CD4-positive, alpha-beta T cell treated with Interleukin-4 for 1 hour (primary cell): ENCODE results near the gene FOXJ2.
A peak's percentile ranks its signal among the peaks of the same experiment; 100 is the strongest.
"Not testable (repeated sequence)": the region's sequence is repeated elsewhere in the genome, so short reads cannot be mapped to it uniquely, and the experiment has no call there.

Source experiments
- DNase-seq, 2 donors: peaks; one replicate each; pipeline ENCODE4 v3.0.0-alpha.2; 2020 to 2022

FOXJ2 gene

DNA sequence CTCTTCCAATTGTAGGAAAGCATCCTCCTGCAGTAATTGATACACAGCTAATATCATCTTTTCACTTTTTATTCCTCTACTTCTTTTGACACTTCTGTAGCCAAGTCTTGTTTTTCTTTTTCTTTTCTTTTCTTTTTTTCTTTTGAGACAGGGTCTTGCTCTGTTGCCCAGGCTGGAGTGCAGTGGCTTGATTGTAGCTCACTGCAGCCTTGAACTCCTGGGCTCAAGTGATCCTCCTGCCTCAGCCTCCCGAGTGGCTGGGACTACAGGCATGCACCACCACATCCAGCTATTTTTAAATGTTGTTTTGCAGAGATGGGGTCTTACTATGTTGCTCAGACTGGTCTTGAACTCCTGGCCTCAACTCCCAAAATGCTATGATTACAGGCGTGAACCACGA lies 39.3 kb downstream of the FOXJ2 start:
- not testable (repeated sequence) for DNase-seq

DNA sequence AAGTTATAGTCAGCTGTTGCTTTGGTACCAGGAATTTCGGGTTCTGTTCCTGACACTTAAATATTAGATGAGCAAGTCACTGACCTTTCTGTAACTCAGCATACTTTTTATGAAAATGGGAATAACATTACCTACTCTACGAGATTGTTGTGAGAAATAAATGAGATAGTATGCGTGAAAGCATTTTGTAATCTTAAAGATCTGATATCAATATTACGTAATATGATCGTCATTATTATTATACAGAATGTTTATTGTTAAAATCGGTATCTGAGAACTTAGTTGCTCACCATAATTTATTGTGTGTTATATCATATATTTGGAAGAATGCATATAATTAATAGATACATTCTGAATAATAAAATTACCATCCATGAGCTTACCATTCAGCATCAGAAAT lies 43.4 kb downstream of the FOXJ2 start:
- DNase-seq, result no peak

DNA sequence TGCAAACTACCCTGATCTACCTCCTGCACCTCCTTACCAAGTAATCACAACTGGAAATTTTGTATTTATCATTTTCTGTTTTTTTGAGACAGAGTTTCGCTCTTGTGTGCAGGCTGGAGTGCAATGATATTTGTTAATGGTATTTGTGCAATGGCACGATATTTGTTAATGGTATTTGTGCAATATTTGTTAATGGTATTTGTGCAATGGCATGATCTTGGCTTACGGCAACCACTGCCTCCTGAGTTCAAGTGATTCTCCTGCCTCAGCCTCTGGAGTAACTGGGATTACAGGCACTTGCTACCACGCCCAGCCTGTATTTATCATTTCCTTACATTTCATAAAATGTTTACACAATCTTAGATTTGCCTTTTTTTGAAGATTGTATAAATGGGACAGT lies 43.9 kb downstream of the FOXJ2 start:
- no peak for DNase-seq

DNA sequence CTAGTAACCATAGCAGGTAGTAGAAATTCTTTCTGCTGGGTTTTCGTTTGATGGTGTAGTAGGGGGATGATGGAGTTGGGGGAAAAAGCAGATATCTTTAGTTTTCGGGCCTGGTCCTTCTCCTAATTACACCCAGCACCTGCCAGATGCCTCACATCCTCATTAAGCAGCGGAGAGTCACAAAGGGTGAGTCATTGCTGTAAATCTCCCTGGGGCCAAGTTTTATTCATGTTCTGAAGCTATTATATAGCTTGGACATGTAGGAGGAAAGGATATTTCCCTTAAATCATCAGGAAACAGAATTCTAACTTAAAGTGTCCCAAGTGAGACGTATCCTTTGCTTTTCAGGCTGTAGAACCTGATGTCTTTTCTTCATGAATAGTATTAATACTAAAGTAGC lies 44.7 kb downstream of the FOXJ2 start:
- DNase-seq, result no peak

DNA sequence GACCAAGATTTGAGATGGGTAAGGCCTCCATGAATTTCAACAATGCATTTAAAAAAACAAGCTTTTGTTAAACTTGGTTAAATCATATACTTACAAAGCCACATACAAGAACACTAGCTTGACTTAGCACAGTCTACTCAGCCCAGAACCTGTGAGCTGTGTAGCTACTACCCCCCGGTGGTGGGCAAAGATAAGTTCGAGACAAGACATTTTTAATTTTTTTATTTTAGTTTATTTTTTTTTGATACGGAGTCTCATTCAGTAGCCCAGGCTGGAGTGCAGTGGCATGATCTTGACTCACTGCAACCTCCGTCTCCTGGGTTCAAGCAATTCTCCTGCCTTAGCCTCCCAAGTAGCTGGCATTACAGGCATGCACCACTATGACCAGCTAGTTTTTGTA lies 45.9 kb downstream of the FOXJ2 start:
- peak; percentile 78 to 82 for DNase-seq

DNA sequence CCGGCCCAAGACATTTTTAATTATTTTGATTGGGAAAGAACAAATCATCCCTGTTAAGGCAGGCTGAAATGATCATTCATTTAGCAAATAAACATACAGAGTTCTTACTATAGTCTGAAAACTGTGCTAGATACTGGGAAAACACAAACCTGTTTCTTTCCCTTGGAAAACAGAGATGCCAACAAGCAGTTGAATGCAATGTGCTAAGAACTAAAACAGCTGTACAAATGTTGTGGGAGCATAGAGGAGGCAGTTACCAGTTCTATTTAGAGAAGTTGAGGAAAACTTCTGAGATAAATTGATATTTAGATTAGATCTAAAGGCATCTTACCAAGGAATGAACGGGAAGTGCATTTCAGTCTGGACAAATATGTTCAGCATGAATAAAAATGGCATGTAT lies 46.4 kb downstream of the FOXJ2 start:
- no peak for DNase-seq

DNA sequence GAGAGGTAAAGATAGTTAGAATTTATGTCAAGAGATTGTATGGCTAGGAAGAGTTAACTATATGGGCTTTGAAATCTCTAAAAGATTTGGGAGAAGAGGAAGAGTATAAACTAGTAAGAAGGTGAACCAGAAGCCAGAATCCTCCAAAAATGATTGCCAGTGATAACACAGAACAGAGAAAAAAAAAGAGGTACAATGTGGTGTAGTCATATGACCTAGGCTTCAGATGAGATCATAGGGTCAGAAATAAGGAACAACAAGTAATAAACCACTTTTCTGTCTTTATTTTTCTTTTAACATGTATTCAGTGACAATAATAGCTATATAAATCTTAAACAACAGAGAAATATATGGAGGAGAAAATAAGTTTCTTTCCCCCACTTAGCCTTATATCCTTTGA lies 47.6 kb downstream of the FOXJ2 start:
- no peak for DNase-seq

DNA sequence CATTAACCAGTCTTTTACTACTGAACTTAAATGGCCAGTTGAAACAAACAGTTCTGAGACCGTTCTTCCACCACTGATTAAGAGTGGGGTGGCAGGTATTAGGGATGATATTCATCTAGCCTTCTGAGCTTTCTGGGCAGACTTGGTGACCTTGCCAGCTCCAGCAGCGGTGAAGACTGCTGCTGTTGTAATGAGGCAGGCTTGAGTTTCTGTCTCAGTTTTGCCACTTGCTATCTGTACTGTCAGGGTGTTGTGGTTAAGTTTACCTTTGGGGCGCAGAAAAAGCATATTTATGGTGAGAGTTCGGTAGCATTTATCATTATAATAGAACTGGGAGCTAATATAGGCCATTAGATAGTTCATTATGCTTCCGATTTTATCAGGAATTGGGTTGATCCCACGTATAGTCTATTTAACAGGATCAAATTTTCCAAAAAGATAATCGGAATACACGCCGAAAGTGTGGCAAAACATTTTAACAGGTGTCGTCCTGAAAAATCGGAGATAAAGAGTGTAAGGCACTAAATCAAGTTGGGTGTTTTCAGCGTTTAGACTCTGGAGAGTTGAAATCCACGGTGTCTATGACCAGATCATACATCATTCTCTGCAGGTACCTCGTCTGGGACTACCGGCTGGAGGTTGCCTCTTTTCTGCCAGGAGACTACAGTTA lies 48.9 kb downstream of the FOXJ2 start:
- DNase-seq, result peak; percentile 31 to 53

DNA sequence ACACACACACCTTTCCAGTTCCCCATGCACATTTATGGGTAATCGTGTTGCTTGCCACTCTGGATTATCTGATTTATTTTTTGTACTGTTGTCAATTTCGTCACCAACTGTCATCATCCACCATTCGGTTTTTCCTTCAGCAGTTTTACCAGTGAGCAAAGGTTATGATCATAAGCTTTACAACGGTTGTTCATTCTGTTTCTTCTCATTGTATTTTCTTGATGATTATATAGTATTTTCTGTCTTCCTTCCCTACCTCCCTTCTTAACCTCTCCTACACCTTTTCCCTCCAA lies 50.2 kb downstream of the FOXJ2 start:
- DNase-seq, result no peak

DNA sequence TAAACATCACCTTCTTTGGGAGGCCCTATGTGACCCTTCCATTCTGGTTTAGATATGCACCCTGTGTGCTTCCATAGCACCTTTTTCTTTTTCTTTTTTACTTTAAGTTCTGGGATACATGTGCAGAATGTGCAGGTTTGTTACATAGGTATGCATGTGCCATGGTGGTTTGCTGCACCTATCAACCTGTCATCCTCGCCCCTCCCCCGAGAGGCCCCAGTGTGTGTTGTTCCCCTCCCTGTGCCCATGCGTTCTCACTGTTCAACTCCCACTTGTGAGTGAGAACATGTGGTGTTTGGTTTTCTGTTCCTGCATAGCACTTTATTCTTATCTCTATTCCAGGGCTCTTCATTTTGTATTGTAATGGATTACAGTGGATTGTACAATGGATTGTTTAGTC lies 51.8 kb downstream of the FOXJ2 start:
- not testable (repeated sequence) for DNase-seq

DNA sequence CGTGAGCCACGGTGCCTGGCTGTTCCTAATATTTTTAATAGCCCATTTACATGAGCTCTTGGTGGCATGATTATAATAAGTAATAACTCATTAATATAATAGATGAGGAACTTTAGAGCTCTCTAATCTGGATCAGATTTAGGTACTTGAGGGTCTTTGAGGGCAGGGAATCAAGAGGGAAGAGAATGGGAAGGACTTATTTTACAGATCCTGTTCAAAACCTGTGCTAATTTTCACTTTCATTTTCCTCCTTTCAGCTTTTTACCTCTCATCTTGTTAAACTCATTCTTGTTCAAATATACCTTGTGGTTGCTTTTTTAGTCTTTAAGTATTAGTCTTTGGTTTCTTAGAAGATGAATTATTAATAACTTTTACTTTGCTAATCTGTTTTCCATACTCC lies 55.1 kb downstream of the FOXJ2 start:
- no peak for DNase-seq

DNA sequence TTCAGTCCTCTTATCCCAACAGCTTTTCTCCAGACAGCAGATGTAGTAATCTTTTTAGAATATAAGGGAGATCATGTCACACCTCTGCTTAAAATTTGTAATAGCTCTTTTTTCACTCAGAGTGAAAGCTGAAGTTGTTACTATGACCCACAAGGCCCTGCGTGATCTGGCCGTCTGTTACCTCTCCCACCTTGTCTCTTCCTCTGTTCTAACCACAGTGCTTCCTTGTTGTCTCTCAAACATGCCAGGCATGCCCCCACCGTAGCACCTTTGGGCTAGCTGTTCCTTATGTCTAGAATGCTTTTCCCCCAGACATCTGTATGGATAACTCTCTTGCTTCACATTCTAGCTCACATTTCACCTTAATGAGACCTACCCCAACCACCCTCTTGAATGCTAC lies 56.1 kb downstream of the FOXJ2 start:
- peak; percentile 38 to 59 for DNase-seq

DNA sequence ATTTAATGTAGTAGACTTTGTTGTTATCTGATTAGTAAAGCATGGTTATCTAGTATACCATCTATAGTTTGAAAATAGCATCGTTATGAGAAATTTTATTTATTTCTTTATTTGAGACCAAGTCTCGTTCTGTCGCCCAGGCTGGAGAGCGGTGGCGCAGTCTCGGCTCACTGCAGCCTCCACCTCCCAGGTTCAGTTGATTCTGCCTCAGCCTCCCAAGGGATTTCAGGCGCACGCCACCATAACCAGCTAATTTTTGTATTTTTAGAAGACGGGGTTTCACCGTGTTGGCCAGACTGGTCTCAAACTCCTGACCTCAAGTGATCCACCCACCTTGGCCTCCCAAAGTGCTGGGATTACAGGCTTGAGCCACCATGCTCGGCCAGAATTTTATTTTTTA lies 56.8 kb downstream of the FOXJ2 start:
- DNase-seq, result not testable (repeated sequence)

DNA sequence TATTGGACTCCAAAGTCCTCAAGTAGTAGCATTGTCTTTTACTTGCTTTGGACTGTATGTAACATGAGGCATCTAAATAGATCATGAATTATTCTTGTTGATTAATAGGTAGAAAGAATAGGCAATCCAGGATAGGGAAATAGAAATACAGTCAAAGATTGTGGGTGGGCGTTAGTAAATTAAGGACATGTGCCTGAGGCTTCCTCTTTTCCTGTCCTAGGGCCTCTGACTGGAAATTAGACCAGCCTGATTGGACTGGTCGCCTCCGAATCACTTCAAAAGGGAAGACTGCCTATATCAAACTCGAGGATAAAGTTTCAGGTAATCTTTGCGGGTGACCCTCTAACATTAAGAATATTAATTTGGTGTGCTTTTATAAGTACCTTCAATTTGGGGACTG lies 57.2 kb downstream of the FOXJ2 start:
- DNase-seq, result no peak

DNA sequence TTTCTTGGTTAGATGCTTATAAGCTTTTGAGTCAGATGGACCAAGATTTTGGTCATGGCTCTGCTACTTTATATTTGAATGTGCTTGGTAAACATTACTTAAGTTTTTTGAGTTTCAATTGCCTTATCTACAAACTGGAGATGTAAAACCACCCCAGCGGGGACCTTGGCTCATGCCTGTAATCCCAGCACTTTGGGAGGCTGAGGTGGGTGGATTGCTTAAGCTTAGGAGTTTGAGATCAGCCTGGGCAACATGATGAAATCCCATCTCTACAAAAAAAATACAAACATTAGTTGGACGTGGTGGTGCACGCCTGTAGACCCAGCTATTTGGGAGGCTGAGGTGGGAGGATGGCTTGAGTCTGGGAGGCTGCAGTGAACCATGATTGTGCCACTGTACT lies 60.8 kb downstream of the FOXJ2 start:
- no peak for DNase-seq

DNA sequence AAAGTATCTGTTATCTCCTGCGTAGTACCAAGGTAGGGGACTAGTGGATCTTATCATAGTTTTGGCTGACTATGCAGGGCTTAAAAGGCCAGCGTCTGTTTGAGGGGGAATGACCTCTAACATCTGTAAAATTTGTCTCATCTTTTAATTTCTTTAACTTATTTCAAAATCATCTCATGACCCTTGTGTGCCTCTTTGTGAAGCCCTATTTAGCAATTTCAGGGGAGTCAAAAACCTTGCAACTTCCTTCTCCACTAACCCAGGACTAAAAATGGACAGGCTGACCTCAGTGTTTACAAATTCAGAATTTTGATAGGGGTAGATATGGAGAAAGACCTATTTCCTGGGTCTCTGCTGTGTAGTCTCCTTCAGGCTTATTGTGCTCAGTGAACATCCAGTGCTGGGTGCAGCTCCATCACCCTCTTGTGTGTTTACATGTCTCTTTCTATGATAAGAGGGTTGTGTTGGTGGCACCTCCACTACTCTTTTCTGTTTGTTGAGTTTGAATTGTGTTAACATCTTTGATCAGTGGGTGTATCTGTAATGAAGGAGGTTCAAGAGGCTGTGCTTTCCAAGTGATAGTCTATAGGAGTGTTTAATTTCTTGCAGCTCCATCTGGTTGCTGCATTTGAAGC lies 63.9 kb downstream of the FOXJ2 start:
- no peak for DNase-seq

DNA sequence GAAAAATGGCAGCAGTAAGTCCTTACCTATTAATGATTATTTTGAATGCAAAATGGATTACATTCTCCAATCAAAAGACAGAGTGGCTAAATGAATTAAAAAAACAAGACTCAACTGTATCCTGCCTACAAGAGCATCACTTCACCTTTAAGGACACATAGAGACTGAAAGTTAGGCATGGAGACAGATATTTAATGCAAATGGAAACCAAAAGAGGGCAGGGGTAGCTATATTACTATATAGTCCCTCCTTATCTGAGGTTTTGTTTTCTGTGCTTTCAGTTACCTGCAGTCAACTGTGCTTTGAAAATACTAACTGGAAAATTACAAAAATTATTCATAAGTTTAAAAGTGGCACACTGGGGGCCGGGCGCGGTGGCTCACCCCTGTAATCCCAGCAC lies 66.7 kb downstream of the FOXJ2 start:
- DNase-seq, result no peak
